Middle frontal gyrus (tissue), 1 donor: Measurements from ENCODE around the gene LCN6.

ENCODE experiments used
- DNase-seq: peaks from one replicate; pipeline ENCODE4 v3.0.0-alpha.2; 2015; ENCODE audit warnings: low spot score; ENCODE audit errors: extremely low spot score

Gene LCN6

GRCh38 chr9:136744773-136745172 lies 3.6 kb downstream of the LCN6 start:
- DNase-seq = no peak

- DNase-seq = no peak
Observed at GRCh38 chr9:136743639-136744211, 4.6 kb downstream of the LCN6 start.

GRCh38 chr9:136742591-136743391 lies 5.5 kb downstream of the LCN6 start, which contains the start of gene LCN10:
Gene LCN10, minus strand, starts transcription at chr9:136742940. Its CDS starts 37 bp downstream, at chr9:136742903.
- DNase-seq = no peak

GRCh38 chr9:136741883-136742571 lies 6.3 kb downstream of the LCN6 start:
- DNase-seq = no peak

GRCh38 chr9:136740971-136741882 lies 7.1 kb downstream of the LCN6 start:
- DNase-seq = no peak

GRCh38 chr9:136740491-136740890 lies 7.8 kb downstream of the LCN6 start:
- DNase-seq = no peak

GRCh38 chr9:136740069-136740468 lies 8.3 kb downstream of the LCN6 start:
- no peak for DNase-seq

GRCh38 chr9:136739509-136739908 lies 8.8 kb downstream of the LCN6 start:
- DNase-seq = no peak

- DNase-seq = no peak
Observed at GRCh38 chr9:136738960-136739359, 9.4 kb downstream of the LCN6 start.

GRCh38 chr9:136735812-136736480 lies 12.4 kb downstream of the LCN6 start:
- no peak for DNase-seq

GRCh38 chr9:136734837-136735496 lies 13.4 kb downstream of the LCN6 start:
- no peak for DNase-seq

- DNase-seq = no peak
Observed at GRCh38 chr9:136733611-136734010, 14.7 kb downstream of the LCN6 start.

- no peak for DNase-seq
Observed at GRCh38 chr9:136732444-136733178, 15.7 kb downstream of the LCN6 start.

- DNase-seq = no peak
Observed at GRCh38 chr9:136729926-136730325, 18.4 kb downstream of the LCN6 start.

GRCh38 chr9:136729144-136729543 lies 19.2 kb downstream of the LCN6 start:
- no peak for DNase-seq

GRCh38 chr9:136728548-136729123 lies 19.7 kb downstream of the LCN6 start:
- no peak for DNase-seq

- peak; percentile 62 for DNase-seq
Observed at GRCh38 chr9:136728080-136728547, 20.2 kb downstream of the LCN6 start.

- no peak for DNase-seq
Observed at GRCh38 chr9:136726631-136727191, 21.6 kb downstream of the LCN6 start.

- no peak for DNase-seq
Observed at GRCh38 chr9:136726118-136726517, 22.2 kb downstream of the LCN6 start.
